ENCODE results near the gene ANO2. TPM values are rescaled to one million over a fixed set of nuclear protein-coding genes. Genes with fewer than 3 reads are reported as not detected.

ANO2 gene
- total and polyA plus RNA-seq, 2 donors (not counting 3 experiments of a cell fraction or from before 2014, with no cell fraction given) = 15.4 to 65.0 TPM

DNA sequence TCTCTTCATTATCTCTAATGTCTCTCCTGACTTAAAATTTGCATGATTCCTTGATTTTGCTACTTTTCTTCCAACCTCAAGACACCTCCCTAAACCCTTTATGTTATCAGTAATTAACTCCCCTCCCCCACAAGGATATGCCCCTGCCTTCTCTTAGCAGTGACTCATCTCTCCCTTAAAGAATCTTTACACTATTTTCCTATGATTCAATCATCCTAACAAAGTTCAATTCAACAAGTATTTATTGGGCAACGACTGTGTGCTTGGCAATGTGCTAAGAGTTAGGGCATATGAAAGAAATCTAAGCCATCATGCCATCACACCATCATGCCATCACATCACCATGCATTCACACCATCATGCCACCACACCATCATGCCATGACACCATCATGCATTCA, 80.1 kb downstream of the ANO2 start:
- Histone ChIP-seq H3K9ac (replicated peaks; ENCODE audit: extremely low read depth, insufficient read depth, low read length) (no peak overlapping the region), H3K79me2 (ENCODE audit: control insufficient read depth, insufficient read depth, low read length) (no peaks in the 10 kb centered on the region), H3K4me1 (ENCODE audit: control insufficient read depth, extremely low read depth, insufficient read depth, low read length) (peaks cover 33% of the 10 kb centered on the region), H3K9me1 (replicated peaks; ENCODE audit: control insufficient read depth, extremely low read depth, insufficient read depth, low read length) (no peaks in the 10 kb centered on the region), H4K20me1 (replicated peaks; ENCODE audit: control insufficient read depth, extremely low read depth, insufficient read depth, low read length) (peaks cover 6% of the 10 kb centered on the region), H2AFZ (ENCODE audit: low read depth, low read length) (no peak overlapping the region), H3K36me3 (ENCODE audit: control insufficient read depth in 2 of 2, extremely low read depth in 1 of 2, insufficient read depth in 2 of 2, low read length in 2 of 2) (peaks cover 6 to 10% of the 10 kb centered on the region in 2 experiments), H3K27ac (ENCODE audit: insufficient read depth, low read depth, low read length) (no peak overlapping the region), H3K27me3 (ENCODE audit: control insufficient read depth in 2 of 2, insufficient read depth in 2 of 2, low read length in 2 of 2) (no peaks in the 10 kb centered on the region), H3K9me3 (replicated peaks; ENCODE audit: control insufficient read depth, insufficient read depth, low read length) (no peaks in the 10 kb centered on the region), H3K4me2 (ENCODE audit: insufficient read depth, low read length) (no peak overlapping the region), H3K4me3 (replicated peaks in 1 of 3; ENCODE audit: insufficient read depth in 1 of 3, low read depth in 1 of 3, low read length in 3 of 3) (no peak overlapping the region)
- intact Hi-C loops (cut with micrococcal nuclease) (loop anchor here (5.0 kb wide), 1 partner anchor 118 kb away; no protein-coding TSS in a partner anchor), dilution Hi-C loops (cut with MboI; ENCODE audit: extremely low pct_ligation_motif_present, low sequenced_read_pairs) (no loop called here)
- DNase-seq (ENCODE audit: low read depth, low spot score) = no peak
- CTCF ChIA-PET = no interaction called here
- TF ChIP-seq EZH2 (IDR thresholded peaks at IDR 0.05; ENCODE audit: borderline replicate concordance, low read depth, low read length, severe bottlenecking) (no peak), MYC (IDR thresholded peaks at IDR 0.05; ENCODE audit: low read depth, low read length) (no peak), JUN (IDR thresholded peaks at IDR 0.05; ENCODE audit: borderline replicate concordance, insufficient read depth, insufficient read length, low read depth) (peak; percentile 51), FOS (IDR thresholded peaks at IDR 0.05; ENCODE audit: borderline replicate concordance, insufficient read depth, low read length) (peak; percentile 52), POLR2A (IDR thresholded peaks at IDR 0.05; ENCODE audit: low read depth, low read length) (no peak), POLR2AphosphoS5 (IDR thresholded peaks at IDR 0.05; ENCODE audit: insufficient read depth, low read depth, low read length) (no peak)
- TF ChIP-seq, protein P1, sequence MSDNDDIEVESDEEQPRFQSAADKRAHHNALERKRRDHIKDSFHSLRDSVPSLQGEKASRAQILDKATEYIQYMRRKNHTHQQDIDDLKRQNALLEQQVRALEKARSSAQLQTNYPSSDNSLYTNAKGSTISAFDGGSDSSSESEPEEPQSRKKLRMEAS (IDR thresholded peaks at IDR 0.05; ENCODE audit: insufficient read depth, insufficient read length) = no peak
- TF ChIP-seq, protein P2, sequence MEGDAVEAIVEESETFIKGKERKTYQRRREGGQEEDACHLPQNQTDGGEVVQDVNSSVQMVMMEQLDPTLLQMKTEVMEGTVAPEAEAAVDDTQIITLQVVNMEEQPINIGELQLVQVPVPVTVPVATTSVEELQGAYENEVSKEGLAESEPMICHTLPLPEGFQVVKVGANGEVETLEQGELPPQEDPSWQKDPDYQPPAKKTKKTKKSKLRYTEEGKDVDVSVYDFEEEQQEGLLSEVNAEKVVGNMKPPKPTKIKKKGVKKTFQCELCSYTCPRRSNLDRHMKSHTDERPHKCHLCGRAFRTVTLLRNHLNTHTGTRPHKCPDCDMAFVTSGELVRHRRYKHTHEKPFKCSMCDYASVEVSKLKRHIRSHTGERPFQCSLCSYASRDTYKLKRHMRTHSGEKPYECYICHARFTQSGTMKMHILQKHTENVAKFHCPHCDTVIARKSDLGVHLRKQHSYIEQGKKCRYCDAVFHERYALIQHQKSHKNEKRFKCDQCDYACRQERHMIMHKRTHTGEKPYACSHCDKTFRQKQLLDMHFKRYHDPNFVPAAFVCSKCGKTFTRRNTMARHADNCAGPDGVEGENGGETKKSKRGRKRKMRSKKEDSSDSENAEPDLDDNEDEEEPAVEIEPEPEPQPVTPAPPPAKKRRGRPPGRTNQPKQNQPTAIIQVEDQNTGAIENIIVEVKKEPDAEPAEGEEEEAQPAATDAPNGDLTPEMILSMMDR (IDR thresholded peaks at IDR 0.05; ENCODE audit: extremely low read depth in 1 of 2, insufficient read depth in 1 of 2, low read depth in 1 of 2, low read length in 2 of 2) = no peak
- FAIRE-seq = peak; percentile 66
- no TSS peak for BruUV-seq (replicated peaks)
- POLR2A ChIA-PET = no interaction called here
